Astrocyte (in vitro differentiated cells and primary cell): ENCODE results near the gene RELN. TPM values are rescaled to one million over a fixed set of nuclear protein-coding genes. Genes with fewer than 3 reads are reported as not detected.

Source experiments
- DNase-seq: peaks from one replicate; pipeline ENCODE4 v3.0.0-alpha.2; 2010; ENCODE audit warnings: low read depth
- FAIRE-seq: peaks from 2 replicates; lab custom pipeline; 2011; peaks lifted over from hg19 to GRCh38; lab: Jason Lieb, UNC
- H2AFZ ChIP-seq: 2 replicates; pipeline ENCODE4 v1.6.0; 2012; ENCODE audit warnings: low read depth, low read length, inconsistent platforms
- H3K27ac ChIP-seq: 2 replicates; pipeline ENCODE4 v1.5.1; 2011; ENCODE audit warnings: low read depth, low read length, inconsistent platforms
- H3K27me3 ChIP-seq: 2 replicates; pipeline ENCODE4 v1.6.0; 2011; ENCODE audit warnings: low read length, inconsistent platforms; ENCODE audit not compliant: insufficient read depth
- H3K36me3 ChIP-seq: 2 replicates; pipeline ENCODE4 v1.5.1; 2011; ENCODE audit warnings: low read length, inconsistent platforms; ENCODE audit not compliant: insufficient read depth
- H3K4me1 ChIP-seq: 2 replicates; pipeline ENCODE4 v1.5.1; 2011; ENCODE audit warnings: low read length, inconsistent platforms; ENCODE audit not compliant: insufficient read depth
- H3K4me2 ChIP-seq: 2 replicates; pipeline ENCODE4 v1.6.0; 2012; ENCODE audit warnings: low read length, inconsistent platforms
- H3K4me3 ChIP-seq: 2 replicates; pipeline ENCODE4 v1.5.1; 2011; ENCODE audit warnings: low read depth, mild to moderate bottlenecking, low read length, inconsistent platforms; ENCODE audit not compliant: insufficient read depth
- H3K79me2 ChIP-seq: 2 replicates; pipeline ENCODE4 v1.6.0; 2012; ENCODE audit warnings: mild to moderate bottlenecking, low read length, inconsistent platforms; ENCODE audit not compliant: insufficient read depth
- H3K9ac ChIP-seq: 2 replicates; pipeline ENCODE4 v1.6.0; 2012; ENCODE audit warnings: mild to moderate bottlenecking, low read length, inconsistent platforms
- H3K9me3 ChIP-seq: 2 replicates; pipeline ENCODE4 v1.5.1; 2012; ENCODE audit warnings: low read depth, mild to moderate bottlenecking, low read length, inconsistent platforms; ENCODE audit not compliant: insufficient read depth
- H4K20me1 ChIP-seq: 2 replicates; pipeline ENCODE4 v1.6.0; 2012; ENCODE audit warnings: low read length, inconsistent platforms; ENCODE audit not compliant: insufficient read depth
- H3K27ac Mint-ChIP-seq: one replicate; pipeline ENCODE4 v1.8.0; 2021; ENCODE audit warnings: mild to moderate bottlenecking, mixed read lengths; ENCODE audit not compliant: unreplicated experiment
- H3K27me3 Mint-ChIP-seq: one replicate; pipeline ENCODE4 v1.8.0; 2021; ENCODE audit warnings: low read depth, mixed read lengths; ENCODE audit not compliant: unreplicated experiment
- H3K36me3 Mint-ChIP-seq: one replicate; pipeline ENCODE4 v1.8.0; 2021; ENCODE audit warnings: low read depth, mixed read lengths; ENCODE audit not compliant: unreplicated experiment
- H3K4me1 Mint-ChIP-seq: one replicate; pipeline ENCODE4 v1.8.0; 2021; ENCODE audit warnings: low read depth, mixed read lengths; ENCODE audit not compliant: unreplicated experiment
- H3K4me3 Mint-ChIP-seq: one replicate; pipeline ENCODE4 v1.8.0; 2021; ENCODE audit warnings: mild to moderate bottlenecking, moderate library complexity, mixed read lengths; ENCODE audit not compliant: unreplicated experiment
- H3K9me3 Mint-ChIP-seq: one replicate; pipeline ENCODE4 v1.8.0; 2021; ENCODE audit warnings: mild to moderate bottlenecking, mixed read lengths; ENCODE audit not compliant: unreplicated experiment
- CTCF ChIP-seq: IDR thresholded peaks from 2 replicates; pipeline ENCODE4 v1.5.1; 2011; ENCODE audit warnings: low read depth, mild to moderate bottlenecking, inconsistent platforms, low read length, moderate library complexity; ENCODE audit not compliant: insufficient read depth
- EZH2 ChIP-seq: IDR thresholded peaks from 2 replicates; pipeline ENCODE4 v1.6.1; 2012; ENCODE audit warnings: mild to moderate bottlenecking, low read length, inconsistent platforms; ENCODE audit not compliant: insufficient read depth
- total RNA-seq: library from RNA; stranded (reverse); gene quantifications from 2 replicates; pipeline ENCODE4 v1.2.1, GENCODE V29; 2021

The RELN gene
- total RNA-seq, 1 donor from 2014 or later, result 0.98 TPM

GRCh38 chr7:103649052-103649451, 340.4 kb downstream of the RELN start:
- Histone ChIP-seq H3K36me3 (no peaks in the 10 kb centered on the region), H3K9me3 (no peaks in the 10 kb centered on the region), H3K9ac (no peak overlapping the region), H4K20me1 (no peaks in the 10 kb centered on the region), H3K27me3 (no peaks in the 10 kb centered on the region), H3K4me1 (no peaks in the 10 kb centered on the region), H2AFZ (no peak overlapping the region), H3K4me2 (no peak overlapping the region), H3K79me2 (no peaks in the 10 kb centered on the region), H3K27ac (no peak overlapping the region), H3K4me3 (no peak overlapping the region)
- Mint-ChIP-seq H3K9me3 (peaks cover 10% of the 10 kb centered on the region), H3K36me3 (no peaks in the 10 kb centered on the region), H3K4me3 (no peak overlapping the region), H3K4me1 (no peaks in the 10 kb centered on the region), H3K27me3 (no peaks in the 10 kb centered on the region), H3K27ac (no peak overlapping the region)
- no peak for TF ChIP-seq CTCF
- no peak for TF ChIP-seq EZH2
- DNase-seq (no peak), FAIRE-seq (no peak)

GRCh38 chr7:103648135-103648534, 341.3 kb downstream of the RELN start:
- Histone ChIP-seq H3K9ac (no peak overlapping the region), H3K4me1 (no peaks in the 10 kb centered on the region), H3K27me3 (no peaks in the 10 kb centered on the region), H3K9me3 (no peaks in the 10 kb centered on the region), H4K20me1 (no peaks in the 10 kb centered on the region), H3K27ac (no peak overlapping the region), H3K4me2 (no peak overlapping the region), H3K79me2 (no peaks in the 10 kb centered on the region), H3K4me3 (no peak overlapping the region), H3K36me3 (no peaks in the 10 kb centered on the region), H2AFZ (no peak overlapping the region)
- no peak overlapping the region for H3K27ac Mint-ChIP-seq
- H3K27me3 Mint-ChIP-seq, result no peaks in the 10 kb centered on the region
- H3K9me3 Mint-ChIP-seq, result peaks cover 13% of the 10 kb centered on the region
- H3K4me1 Mint-ChIP-seq, result no peaks in the 10 kb centered on the region
- FAIRE-seq (no peak), DNase-seq (no peak)
- no peak for TF ChIP-seq CTCF
- TF ChIP-seq EZH2, result no peak
- no peak overlapping the region for H3K4me3 Mint-ChIP-seq
- no peaks in the 10 kb centered on the region for H3K36me3 Mint-ChIP-seq

- H3K36me3 Mint-ChIP-seq, result no peaks in the 10 kb centered on the region
- H3K4me3 Mint-ChIP-seq, result no peak overlapping the region
- Histone ChIP-seq H3K9me3 (no peaks in the 10 kb centered on the region), H3K4me2 (no peak overlapping the region), H4K20me1 (no peaks in the 10 kb centered on the region), H3K36me3 (no peaks in the 10 kb centered on the region), H3K4me1 (peaks cover 6% of the 10 kb centered on the region), H3K27me3 (no peaks in the 10 kb centered on the region), H2AFZ (no peak overlapping the region), H3K4me3 (no peak overlapping the region), H3K79me2 (no peaks in the 10 kb centered on the region), H3K9ac (no peak overlapping the region), H3K27ac (no peak overlapping the region)
- no peaks in the 10 kb centered on the region for H3K27me3 Mint-ChIP-seq
- peaks cover 14% of the 10 kb centered on the region for H3K9me3 Mint-ChIP-seq
- H3K4me1 Mint-ChIP-seq, result peaks cover 4% of the 10 kb centered on the region
- no peak for TF ChIP-seq CTCF
- no peak for TF ChIP-seq EZH2
- H3K27ac Mint-ChIP-seq, result no peak overlapping the region
- DNase-seq, result no peak
- FAIRE-seq, result no peak
Observed at GRCh38 chr7:103644319-103644718, 345.1 kb downstream of the RELN start.
